ENCODE data around the gene PRAME. TPM values are rescaled to one million over a fixed set of nuclear protein-coding genes. Genes with fewer than 3 reads are reported as not detected.

Gene PRAME
- total and polyA plus RNA-seq, 12 donors: 0.22 to 0.49 (median 0.41) TPM; not detected in 8

DNA sequence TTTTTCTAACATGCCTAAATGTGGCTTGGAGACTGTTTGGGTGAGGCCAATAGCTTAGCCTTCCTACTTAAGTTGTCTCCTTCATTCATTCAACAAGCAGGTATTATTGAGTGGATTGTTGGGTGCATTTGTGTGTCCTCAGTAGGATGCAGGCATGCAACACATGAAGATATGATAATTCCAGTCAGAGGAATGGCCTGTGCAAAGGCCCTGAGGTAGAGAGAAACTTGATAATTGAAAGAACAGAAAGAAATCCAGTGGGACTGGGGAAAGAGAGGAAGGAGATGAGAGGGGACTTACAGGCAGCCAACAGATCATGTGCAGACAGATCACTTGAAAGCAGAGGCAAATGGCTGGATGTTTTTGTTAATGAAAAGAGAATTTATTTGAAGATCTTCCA, 15.3 kb upstream of the PRAME start:
- intact Hi-C loops (cut with DNase I): no loop called here
- ATAC-seq: no peak
- peaks cover 0 to 44% (median 39%) of the 10 kb centered on the region in 7 donors for H3K27me3 ChIP-seq
- H3K4me1 ChIP-seq: no peaks in the 10 kb centered on the region
- no peaks in the 10 kb centered on the region for H3K9me3 ChIP-seq
- H3K27ac ChIP-seq: no peak overlapping the region
- no peaks in the 10 kb centered on the region for H3K36me3 ChIP-seq
- TF ChIP-seq, protein P1, sequence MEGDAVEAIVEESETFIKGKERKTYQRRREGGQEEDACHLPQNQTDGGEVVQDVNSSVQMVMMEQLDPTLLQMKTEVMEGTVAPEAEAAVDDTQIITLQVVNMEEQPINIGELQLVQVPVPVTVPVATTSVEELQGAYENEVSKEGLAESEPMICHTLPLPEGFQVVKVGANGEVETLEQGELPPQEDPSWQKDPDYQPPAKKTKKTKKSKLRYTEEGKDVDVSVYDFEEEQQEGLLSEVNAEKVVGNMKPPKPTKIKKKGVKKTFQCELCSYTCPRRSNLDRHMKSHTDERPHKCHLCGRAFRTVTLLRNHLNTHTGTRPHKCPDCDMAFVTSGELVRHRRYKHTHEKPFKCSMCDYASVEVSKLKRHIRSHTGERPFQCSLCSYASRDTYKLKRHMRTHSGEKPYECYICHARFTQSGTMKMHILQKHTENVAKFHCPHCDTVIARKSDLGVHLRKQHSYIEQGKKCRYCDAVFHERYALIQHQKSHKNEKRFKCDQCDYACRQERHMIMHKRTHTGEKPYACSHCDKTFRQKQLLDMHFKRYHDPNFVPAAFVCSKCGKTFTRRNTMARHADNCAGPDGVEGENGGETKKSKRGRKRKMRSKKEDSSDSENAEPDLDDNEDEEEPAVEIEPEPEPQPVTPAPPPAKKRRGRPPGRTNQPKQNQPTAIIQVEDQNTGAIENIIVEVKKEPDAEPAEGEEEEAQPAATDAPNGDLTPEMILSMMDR (IDR thresholded peaks at IDR 0.05): no peak
- DNase-seq: no peak
- no peak overlapping the region for H3K4me3 ChIP-seq

DNA sequence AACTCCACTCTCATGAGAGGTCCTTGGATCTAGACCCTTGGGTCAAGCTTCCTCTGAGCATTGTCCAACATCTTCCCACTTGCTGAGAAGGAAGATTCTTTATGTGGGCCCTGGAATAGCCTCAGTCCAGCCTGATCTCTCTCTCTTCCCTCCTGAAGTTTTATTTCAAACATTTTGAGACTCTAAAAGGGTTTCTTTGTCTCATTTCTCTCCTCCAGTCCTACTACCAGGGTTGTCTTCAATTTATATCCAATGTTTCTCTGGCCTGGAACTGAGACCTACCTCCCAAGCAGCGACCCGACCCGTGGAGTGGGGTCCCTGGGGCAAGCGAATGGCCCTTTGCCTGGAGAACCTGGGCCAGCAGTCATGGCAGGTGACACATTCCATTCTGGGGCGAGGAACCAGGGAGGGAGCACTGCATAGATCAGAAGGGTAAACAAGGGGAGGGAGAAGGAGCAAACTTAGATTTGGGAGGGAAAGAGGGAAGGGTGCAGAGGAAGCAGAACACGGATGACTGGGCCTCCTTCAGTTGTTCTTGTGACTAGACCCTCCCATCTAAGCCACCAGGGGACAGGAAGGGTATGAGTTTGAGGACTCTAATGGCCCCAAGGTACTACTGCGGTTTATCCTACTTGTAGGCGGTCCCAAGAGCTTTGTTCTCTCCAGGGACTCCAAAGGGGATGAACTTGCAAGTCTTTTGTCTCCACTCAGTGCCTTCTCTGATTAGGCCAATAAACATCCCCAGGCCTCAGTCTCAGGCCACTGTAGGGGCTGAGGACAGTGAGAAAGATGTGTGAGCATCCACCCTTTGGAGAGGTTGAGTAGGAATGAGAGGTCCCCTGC, 14.2 kb upstream of the PRAME start:
- WGBS, 2 donors: 64 to 75% methylated on average over 8 of the region's 8 CpGs
- DNase-seq (no peak), ATAC-seq (no peak)
- Histone ChIP-seq H3K4me3 (no peak overlapping the region), H3K4me1 (no peaks in the 10 kb centered on the region), H3K36me3 (no peaks in the 10 kb centered on the region), H3K27ac (no peak overlapping the region), H3K27me3 (peaks cover 0 to 52% (median 47%) of the 10 kb centered on the region in 7 donors), H3K9me3 (no peaks in the 10 kb centered on the region)
- intact Hi-C loops (cut with DNase I): no loop called here
- TF ChIP-seq, protein P1 (IDR thresholded peaks at IDR 0.05): no peak

DNA sequence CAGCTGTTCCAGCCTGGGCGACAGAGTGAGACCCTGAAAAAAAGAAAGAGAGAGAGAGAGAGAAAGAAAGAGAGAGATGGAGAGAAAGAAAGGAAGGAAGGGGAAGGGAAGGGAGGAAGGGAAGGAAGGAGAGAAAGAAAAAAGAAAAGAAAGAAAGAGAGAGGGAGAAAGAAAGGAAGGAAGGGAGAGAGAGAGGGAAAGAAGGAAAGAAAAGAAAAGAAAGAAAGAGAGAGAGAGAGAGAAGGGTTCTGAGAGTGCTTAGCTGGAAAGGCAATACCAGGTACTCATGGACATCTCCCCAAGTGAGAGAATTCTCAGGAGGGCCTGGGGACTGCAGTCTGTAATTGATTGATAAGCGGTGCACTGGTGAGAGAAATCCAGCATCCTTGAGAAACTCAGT, 12.8 kb upstream of the PRAME start:
- WGBS, 2 donors: 88 to 89% methylated on average over 2 of the region's 2 CpGs
- intact Hi-C loops (cut with DNase I): no loop called here
- H3K27me3 ChIP-seq: peaks cover 0 to 57% (median 43%) of the 10 kb centered on the region in 7 donors
- DNase-seq: no peak
- ATAC-seq: no peak
- no peaks in the 10 kb centered on the region for H3K4me1 ChIP-seq
- TF ChIP-seq, protein P1 (IDR thresholded peaks at IDR 0.05): no peak
- H3K36me3 ChIP-seq: no peaks in the 10 kb centered on the region
- no peak overlapping the region for H3K4me3 ChIP-seq
- no peak overlapping the region for H3K27ac ChIP-seq
- no peaks in the 10 kb centered on the region for H3K9me3 ChIP-seq

DNA sequence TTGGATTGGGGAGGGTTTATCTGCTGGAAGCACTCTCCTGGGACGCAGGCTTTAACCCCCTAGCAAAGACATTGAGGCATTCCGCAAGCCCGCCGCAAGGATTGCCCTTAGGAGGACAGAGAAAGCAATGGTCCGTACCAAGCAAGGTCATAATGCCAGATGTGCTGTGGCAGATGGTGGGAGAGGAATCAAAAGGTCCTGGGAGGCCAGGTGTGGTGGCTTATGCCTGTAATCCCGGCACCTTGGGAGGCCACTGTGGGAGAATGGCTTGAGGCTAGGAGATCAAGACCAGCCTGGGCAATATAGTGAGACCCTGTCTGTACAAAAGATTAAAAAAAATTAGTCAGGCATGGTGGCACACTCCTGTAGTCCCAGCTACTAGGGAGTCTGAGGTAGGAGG, 12.4 kb upstream of the PRAME start:
- no peaks in the 10 kb centered on the region for H3K4me1 ChIP-seq
- no peak overlapping the region for H3K4me3 ChIP-seq
- no peak overlapping the region for H3K27ac ChIP-seq
- 76 to 87% methylated on average over 6 of the region's 6 CpGs for WGBS, 2 donors
- intact Hi-C loops (cut with DNase I): no loop called here
- TF ChIP-seq, protein P1 (IDR thresholded peaks at IDR 0.05): no peak
- no peaks in the 10 kb centered on the region for H3K36me3 ChIP-seq
- peaks cover 0 to 53% (median 39%) of the 10 kb centered on the region in 7 donors for H3K27me3 ChIP-seq
- ATAC-seq: no peak
- no peaks in the 10 kb centered on the region for H3K9me3 ChIP-seq
- DNase-seq: no peak
